ENCODE measurements around the gene PLCD3. TPM values are rescaled to one million over a fixed set of nuclear protein-coding genes. Genes with fewer than 3 reads are reported as not detected.

Gene PLCD3
- total and polyA plus RNA-seq, 9 of the 15 experiments (the other 6 are each of a cell fraction or from before 2014, with no cell fraction given): 0.20 to 22.6 (median 7.5) TPM

GRCh38 chr17:45132572-45133463 lies 503 bp upstream of the PLCD3 start (continued):
- 0 out of 6 replicates have a peak, but pooled peaks of 1 of the 3 experiments have one; percentile 52 for TF ChIP-seq ZBTB11 (CRISPR knock-in tag; IDR thresholded peaks at IDR 0.05)
- TF ChIP-seq MITF (IDR thresholded peaks at IDR 0.05): no peak
- TF ChIP-seq ZNF140 (CRISPR knock-in tag; IDR thresholded peaks at IDR 0.05): no peak
- TF ChIP-seq TBL1XR1 (IDR thresholded peaks at IDR 0.05; ENCODE audit: low read length in 2 of 2): no peak
- TF ChIP-seq ATF7 (IDR thresholded peaks at IDR 0.05): peak; percentile 96

All from K562 (cell line).